Measurements from ENCODE around the gene LRRC47.

LRRC47 gene

GRCh38 chr1:3736131-3736561 is 60.2 kb downstream of the LRRC47 start:
- H3K27ac ChIP-seq, result no peak overlapping the region
- H3K4me3 ChIP-seq, result no peak overlapping the region
- no peak for DNase-seq
- no peak for TF ChIP-seq CTCF (IDR thresholded peaks at IDR 0.05)
- H3K4me1 ChIP-seq, result peaks cover 0 to 5% (median 2%) of the 10 kb centered on the region in 4 donors
- H3K27me3 ChIP-seq, result peaks cover 0 to 21% of the 10 kb centered on the region in 2 donors
- H3K9me3 ChIP-seq, result no peaks in the 10 kb centered on the region
- H3K36me3 ChIP-seq, result peaks cover 31 to 68% (median 54%) of the 10 kb centered on the region in 3 donors
- intact Hi-C loops (cut with DNase I; ENCODE audit: low total_unique reads), result no loop called here

GRCh38 chr1:3735688-3736087 is 60.6 kb downstream of the LRRC47 start:
- Histone ChIP-seq H3K36me3 (peaks cover 30 to 64% (median 51%) of the 10 kb centered on the region in 3 donors), H3K27ac (no peak overlapping the region), H3K4me3 (no peak overlapping the region), H3K9me3 (no peaks in the 10 kb centered on the region), H3K27me3 (peaks cover 0 to 26% of the 10 kb centered on the region in 2 donors), H3K4me1 (peaks cover 0 to 5% (median 2%) of the 10 kb centered on the region in 4 donors)
- no peak for DNase-seq
- intact Hi-C loops (cut with DNase I; ENCODE audit: low total_unique reads), result no loop called here
- TF ChIP-seq CTCF (IDR thresholded peaks at IDR 0.05), result no peak

- no peak for TF ChIP-seq CTCF (IDR thresholded peaks at IDR 0.05)
- no peak for DNase-seq
- Histone ChIP-seq H3K36me3 (peaks cover 25 to 59% (median 45%) of the 10 kb centered on the region in 3 donors), H3K4me1 (peaks cover 0 to 5% (median 2%) of the 10 kb centered on the region in 4 donors), H3K27ac (no peak overlapping the region), H3K4me3 (no peak overlapping the region), H3K27me3 (peaks cover 0 to 31% of the 10 kb centered on the region in 2 donors), H3K9me3 (no peaks in the 10 kb centered on the region)
- intact Hi-C loops (cut with DNase I; ENCODE audit: low total_unique reads), result no loop called here
These were observed 61.1 kb downstream of the LRRC47 start for GRCh38 chr1:3735027-3735681.

- DNase-seq, result no peak
These were observed 61.7 kb downstream of the LRRC47 start for GRCh38 chr1:3734602-3735001.

GRCh38 chr1:3733883-3734589 is 62.3 kb downstream of the LRRC47 start:
- intact Hi-C loops (cut with DNase I; ENCODE audit: low total_unique reads), result no loop called here
- H3K4me3 ChIP-seq, result no peak overlapping the region
- peaks cover 0 to 5% (median 2%) of the 10 kb centered on the region in 4 donors for H3K4me1 ChIP-seq
- H3K27me3 ChIP-seq, result peaks cover 0 to 43% of the 10 kb centered on the region in 2 donors
- TF ChIP-seq CTCF (IDR thresholded peaks at IDR 0.05), result no peak
- peaks cover 22 to 47% (median 35%) of the 10 kb centered on the region in 3 donors for H3K36me3 ChIP-seq
- no peak overlapping the region for H3K27ac ChIP-seq
- DNase-seq, result no peak
- H3K9me3 ChIP-seq, result no peaks in the 10 kb centered on the region

More at GRCh38 chr1:3734602-3735001, 61.7 kb downstream of the LRRC47 start:
- intact Hi-C loops (cut with DNase I; ENCODE audit: low total_unique reads), result no loop called here
- no peak for TF ChIP-seq CTCF (IDR thresholded peaks at IDR 0.05)
- Histone ChIP-seq H3K9me3 (no peaks in the 10 kb centered on the region), H3K36me3 (peaks cover 22 to 53% (median 40%) of the 10 kb centered on the region in 3 donors), H3K27ac (no peak overlapping the region), H3K4me1 (peaks cover 0 to 5% (median 2%) of the 10 kb centered on the region in 4 donors), H3K4me3 (no peak overlapping the region), H3K27me3 (peaks cover 0 to 37% of the 10 kb centered on the region in 2 donors)

Data from tibial artery (tissue), 4 donors.